Ureter (tissue), 1 donor: ENCODE data around the gene GPC5. TPM values are rescaled to one million over a fixed set of nuclear protein-coding genes. Genes with fewer than 3 reads are reported as not detected.

Experiments
- DNase-seq: peaks from one replicate; pipeline ENCODE4 v3.0.0-alpha.2; 2020; ENCODE audit warnings: low spot score
- total RNA-seq: library from RNA; stranded (reverse); gene quantifications from one replicate; pipeline ENCODE4 v1.2.4, GENCODE V29; 2023
- donor health status: DM: yes; HTN: yes; CAD: no.

GPC5 gene
- total RNA-seq, 1 donor from 2014 or later, result 0.39 TPM

DNA sequence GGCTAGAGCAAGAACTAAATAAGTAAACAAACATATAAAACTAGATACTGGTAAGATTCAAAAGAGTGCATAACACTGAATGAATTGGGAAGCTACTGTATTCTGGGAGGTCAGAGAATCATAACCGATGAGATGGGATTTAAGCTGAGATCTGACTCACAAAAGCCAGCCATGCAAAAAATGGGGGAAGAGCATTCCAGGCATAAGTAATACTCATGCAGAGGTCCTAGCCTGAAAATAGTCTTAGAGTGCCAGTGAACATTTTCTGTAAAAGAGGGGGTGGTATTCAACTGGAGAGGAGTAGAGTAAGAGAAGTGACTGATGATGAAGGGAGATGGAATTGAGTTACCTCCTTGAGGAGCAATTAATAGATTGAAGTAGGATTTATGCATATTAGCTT is 956.2 kb downstream of the GPC5 start:
- no peak for DNase-seq

DNA sequence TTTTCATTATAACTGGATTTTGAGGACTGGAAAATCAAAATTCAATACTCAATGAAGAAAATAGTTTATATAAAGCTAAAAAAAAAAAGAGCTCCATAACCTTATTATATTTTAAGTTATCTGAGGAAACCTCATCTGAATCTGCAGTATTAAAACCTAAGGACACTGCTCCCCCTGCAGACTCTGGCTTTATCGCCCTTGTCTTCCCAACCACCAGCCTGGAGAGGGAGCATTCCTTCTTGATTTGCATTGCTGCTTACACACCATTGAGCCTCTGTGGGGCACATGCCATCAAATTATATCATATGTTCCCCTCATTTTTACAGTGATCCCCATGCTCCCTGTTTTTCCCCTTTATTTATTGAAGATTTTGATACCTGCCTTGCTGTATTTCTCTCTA is 956.8 kb downstream of the GPC5 start:
- DNase-seq, result no peak

DNA sequence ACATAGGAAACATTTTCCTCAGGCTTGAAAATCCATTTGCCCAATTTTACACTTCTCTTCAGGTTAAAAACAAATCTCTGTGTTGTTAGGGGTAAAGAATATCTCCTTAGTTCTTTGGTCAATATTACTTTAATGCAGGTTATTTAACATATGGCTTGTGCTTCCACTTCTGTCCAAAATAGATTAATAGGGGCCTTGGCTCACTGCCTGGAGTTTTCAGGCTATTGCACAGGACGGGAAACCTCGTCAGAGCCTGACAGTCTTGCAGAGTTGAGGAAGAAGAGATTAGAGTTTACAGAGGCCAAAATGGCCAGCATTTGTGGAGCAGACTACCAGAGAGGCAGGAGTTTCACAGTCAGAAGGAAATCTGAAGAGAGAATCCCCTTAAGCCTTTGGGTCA is 964.3 kb downstream of the GPC5 start:
- DNase-seq, result no peak

DNA sequence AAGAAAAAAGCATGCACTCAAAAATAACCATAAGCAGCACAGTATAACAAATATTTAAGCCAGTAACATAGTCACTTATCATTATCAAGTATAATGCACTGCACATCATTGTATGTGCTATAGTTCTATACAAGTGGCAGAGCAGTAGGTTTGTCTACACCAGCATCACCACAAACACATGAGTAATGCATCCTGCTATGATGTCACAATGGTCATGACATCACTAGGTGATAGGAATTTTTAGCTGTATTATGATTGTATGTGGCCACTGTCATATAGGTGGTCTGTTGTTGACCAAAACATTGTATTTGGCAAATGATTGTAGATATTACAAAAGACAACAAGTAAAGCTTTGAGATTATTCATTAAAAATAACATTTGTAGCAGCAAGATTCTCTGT is 967.5 kb downstream of the GPC5 start:
- no peak for DNase-seq

DNA sequence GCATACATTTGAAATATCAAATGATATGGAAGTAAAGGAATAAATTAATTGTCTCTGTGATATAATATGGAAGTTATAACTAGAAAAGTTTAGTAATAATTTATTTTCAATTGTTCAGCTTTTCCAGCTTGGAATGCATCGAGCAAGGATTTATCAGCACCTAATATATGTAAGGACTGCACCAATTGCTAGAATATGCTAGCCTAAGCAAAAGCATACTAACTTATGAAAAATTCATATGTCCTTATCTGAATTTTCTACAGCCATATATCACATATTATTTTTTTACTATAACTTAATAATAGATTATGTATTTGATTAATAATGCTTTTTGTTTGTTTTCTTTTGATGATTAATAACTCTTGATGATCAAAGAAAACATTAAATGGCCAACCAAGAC is 979.0 kb downstream of the GPC5 start:
- DNase-seq, result no peak

DNA sequence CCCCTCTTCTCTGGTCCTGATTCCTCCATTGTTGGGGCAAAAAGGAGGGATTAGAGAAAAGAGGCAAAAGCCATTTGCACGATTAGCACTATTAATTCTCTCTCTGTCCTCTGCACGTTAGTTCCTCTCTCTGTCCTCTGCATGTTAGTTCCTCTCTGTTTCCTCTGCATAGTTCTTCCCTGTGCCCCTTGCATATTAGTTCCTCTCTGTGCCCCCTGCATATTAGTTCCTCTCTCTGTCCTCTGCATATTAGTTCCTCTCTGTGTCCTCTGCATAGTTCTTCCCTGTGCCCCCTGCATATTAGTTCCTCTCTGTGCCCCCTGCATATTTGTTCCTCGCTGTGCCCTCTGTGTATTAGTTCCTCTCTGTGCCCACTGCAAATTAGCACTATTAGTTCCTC is 981.0 kb downstream of the GPC5 start:
- DNase-seq, result no peak

DNA sequence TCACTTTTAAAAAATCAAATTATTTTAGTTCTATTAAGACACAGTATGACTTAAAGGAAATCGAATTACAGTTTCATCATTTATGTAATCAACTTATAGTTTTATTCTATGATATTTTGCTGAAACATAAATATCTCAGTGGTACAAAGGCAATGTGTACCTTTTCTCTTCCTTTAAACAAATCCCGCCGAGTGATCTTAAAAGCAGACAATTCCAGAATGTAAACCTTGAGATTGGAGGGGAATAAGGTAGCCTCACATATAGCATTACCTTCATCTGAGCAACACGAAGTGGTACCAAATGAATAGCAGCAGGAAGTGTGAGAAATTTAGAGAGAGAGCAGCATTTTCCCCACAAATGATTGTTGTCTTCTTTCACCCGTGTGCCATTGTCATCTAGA is 986.0 kb downstream of the GPC5 start:
- no peak for DNase-seq

DNA sequence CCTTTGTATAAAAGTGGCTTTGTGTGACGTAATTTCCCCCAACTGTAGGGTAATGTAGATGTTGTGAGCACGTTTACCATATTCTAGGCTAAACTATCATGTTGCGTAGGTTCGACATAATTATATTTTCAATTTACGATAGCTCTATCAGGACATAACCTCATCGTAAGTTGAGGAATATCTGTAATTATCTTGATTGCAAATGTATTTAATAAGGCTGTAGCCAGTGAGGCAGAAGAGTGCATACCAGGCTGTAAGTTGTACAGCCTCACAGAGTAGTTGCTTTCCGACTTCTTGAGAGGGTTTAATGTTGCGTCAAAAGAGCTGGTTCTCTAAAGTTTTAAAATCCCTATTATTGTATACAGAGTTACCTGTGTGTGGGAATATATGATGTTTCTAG is 988.8 kb downstream of the GPC5 start:
- DNase-seq, result no peak

DNA sequence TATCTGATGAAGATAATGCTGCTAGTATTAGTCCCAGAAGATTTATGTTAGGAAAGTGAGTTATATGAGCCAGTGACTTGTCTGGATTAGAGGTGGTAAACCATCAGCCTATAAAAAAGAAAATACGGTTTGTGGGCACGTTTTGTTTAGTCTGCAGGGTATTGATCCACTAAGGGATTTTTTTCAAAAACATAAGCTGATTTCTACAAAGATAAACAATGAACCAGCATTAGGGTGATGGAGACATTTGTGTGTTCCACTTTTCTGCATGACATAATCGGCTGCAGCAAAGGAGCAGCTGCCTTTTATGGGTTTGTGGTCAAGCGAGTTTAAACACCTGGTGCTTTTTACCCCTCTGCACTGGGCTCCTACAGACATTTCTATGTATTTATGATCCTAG is 991.8 kb downstream of the GPC5 start:
- DNase-seq, result no peak

DNA sequence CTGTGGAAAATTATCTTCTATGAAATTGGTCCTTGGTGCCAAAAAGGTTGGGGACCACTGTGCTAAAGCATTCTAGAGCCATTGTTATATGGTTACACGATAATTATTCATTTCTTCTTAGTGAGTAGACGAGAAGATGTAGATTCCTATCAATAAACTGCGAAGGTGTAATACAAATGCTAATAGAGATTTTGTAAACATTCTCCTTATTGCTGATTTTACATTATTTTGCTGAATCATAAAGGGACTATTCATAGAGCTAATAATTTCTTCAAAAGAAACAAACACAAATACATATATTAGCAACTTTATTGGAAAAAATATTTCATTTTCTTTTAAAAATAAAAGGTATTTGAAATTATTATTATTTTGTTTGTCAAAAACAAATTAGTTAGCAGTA is 1005.2 kb downstream of the GPC5 start:
- DNase-seq, result no peak

DNA sequence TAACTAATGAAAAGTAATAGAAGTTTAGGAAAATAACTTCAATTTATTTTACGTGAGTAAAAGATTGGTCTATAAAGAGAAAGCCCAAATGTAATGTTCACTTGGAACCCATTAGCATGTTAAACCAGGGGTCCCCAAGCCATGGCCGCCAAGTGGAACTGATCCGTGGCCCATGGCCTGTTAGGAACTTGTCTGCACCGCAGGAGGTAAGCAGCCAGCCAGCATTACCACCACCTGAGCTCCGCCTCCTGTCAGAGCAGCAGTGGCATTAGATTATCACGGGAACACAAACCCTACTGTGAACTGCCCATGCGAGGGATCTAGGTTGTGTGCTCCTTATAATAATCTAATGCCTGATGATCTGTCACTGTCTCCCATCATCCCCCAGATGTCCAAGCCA is 1009.4 kb downstream of the GPC5 start:
- no peak for DNase-seq

DNA sequence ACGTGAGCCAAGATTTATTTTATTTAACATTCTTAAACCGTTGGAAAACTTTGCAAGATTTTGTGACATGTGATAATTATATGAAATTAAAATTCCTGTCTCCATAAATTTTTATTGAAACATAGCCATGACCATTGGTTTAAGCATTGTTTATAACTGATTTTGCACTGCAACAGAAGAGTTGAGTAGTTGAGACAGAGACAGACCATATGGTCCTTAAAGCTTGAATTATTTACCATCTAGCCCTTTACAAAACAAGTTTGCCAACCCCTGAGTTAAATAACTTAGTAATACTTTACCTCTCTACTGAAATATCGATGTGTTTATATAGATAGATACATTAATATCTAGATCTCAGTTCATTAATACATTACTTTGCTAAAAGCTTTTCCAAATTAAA is 1014.1 kb downstream of the GPC5 start:
- no peak for DNase-seq

DNA sequence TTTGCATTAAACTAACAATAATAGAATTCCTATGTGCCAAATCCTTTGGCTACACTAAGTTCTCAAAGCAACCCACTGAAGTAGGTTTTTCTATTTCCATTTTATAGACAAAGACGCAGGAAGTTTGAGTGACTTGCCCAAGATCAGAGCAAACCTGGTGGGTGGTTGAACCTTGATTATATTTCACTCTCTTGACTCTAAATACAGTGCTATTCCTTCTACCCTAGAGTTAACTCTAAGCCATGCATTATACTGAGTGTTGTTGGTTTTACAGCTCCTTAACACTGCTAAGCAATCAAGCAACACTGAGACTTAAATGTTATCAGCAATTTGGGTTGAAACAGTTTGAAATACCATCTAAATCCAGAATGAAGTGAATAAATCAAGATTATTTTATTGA is 1014.6 kb downstream of the GPC5 start:
- no peak for DNase-seq

DNA sequence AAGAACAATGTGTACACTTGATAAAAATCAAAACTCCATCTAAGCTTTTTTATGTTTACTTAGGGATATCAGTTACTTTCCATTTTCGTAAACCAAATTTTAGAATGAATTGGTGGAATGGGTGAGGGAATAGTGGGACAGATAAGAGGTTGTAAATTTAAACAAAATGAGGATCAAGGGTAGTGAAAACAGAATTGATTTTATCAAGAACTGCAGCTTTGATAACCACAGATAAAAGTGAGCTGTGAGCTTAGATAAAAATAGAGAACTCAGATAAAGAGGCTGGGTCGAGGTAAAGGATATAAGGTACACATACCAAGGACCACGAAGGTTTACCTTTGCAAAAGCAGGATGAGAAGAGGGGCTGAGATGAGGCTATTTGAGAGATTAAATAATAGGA is 1015.0 kb downstream of the GPC5 start:
- DNase-seq, result no peak

DNA sequence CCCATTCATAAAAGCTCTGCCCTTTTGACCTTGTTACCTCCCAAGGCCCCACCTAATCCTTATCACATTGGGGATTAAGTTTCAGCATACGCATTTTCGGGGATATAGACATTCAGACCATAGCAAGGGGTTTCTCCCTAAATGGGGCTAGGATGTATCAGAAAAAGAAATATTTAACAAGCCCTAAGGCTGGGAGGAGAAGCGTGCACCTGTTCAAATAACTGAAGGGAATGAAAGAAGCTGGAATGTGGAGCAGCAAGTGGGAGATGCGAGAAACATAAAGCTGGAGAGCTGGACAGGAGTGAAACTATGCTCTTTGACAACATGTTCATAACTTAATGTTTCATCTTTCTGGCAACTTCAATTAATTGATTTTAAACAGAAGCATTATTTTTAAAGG is 1016.4 kb downstream of the GPC5 start:
- DNase-seq, result no peak

DNA sequence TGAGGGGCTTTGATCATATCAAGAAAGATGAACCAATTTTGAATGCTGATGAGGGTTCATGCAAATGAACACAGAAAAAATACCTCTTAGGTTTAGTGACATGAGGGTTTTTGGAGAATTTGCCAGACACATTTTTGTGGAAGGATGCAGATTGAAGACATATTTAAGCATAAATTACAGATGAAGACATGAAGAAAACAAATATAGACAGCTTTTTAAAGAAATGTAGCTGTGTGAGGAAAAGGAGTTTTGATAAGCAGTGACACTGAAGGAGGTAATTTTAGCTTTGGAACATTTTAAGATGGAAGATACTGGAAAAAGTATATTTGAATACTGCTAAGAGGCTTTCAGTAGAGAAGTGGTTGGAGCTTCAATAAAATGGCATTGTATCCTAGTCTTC is 1017.4 kb downstream of the GPC5 start:
- DNase-seq, result no peak

DNA sequence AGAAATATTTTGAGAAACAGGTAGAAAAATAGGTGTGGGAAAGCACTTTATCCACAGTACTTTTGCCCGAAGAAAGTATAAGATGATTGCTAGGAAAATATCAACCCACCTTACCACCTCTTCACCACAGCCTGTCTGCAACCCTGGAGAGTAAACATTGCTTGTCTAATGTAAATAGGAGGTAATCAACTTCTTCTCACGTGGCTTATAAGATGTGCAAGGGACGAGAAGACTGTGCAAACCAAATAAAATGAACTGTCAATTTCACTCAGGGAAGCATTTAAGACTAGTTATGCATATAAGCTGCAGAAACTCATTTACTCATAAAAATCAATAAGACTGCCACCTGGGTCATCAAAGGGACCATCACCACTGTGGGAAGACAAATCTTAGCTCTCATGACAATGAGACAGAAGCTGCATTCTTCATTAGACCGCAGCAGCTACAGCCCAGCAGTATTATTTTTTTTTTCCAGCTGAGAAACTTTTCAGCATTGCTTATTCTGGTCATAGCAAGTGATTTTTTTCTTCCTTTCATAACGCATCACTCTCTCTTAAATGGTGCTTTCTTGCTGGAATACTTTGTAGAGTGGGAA is 1020.5 kb downstream of the GPC5 start:
- DNase-seq, result no peak

DNA sequence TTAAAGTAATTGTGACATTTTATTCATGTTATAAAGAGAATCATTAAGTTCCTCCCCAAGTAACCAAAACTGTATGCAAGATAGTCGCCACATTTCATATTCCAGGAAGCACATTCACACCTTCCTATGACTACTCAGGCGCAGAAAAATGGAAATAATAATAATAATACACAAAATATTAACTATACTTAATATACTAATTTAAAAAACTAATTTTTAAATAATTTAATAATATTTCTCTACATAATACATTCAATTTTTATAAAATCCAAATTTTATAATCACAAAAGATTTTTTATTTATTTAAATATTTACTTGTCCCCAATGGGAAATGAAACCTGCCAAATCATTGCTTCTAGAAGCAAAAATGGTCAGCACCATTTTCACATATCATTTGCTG is 1030.8 kb downstream of the GPC5 start:
- DNase-seq, result no peak

DNA sequence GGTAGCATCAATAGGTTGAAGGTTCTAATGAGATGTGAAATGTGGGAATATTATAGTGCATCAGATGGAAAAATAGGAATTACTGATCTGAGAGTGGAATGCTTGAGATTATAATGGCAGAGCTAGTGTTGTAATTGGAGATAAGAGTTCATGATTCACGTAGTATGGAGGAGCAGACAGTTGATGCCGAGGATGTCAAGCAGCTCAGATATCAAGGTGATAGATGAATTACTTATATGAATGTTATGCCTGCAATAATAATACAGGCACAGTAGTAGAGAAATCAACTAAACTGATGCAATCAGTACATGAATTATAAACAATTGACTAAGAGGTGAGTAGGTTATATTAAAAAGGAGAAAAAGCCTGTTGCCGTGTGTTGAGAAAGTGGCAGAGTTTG is 1035.0 kb downstream of the GPC5 start:
- DNase-seq, result no peak

DNA sequence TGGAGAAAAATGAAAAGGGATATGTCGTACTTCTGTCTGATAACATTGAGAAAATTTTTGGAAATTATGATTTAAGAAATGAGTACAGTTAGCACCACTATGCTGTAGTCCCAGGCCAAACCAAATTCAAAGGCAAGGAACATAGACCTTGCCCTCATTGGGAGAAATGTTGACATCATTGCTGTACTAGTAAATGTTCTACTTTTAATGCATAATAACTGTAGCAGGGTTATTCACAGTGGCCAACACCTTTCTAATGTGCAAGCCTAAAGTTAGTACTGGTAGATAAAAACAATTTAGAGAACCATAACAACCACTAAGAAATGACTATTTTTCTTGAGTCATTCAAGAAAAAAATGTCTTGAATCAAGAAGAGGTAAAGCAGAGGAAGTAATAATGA is 1035.5 kb downstream of the GPC5 start:
- no peak for DNase-seq

DNA sequence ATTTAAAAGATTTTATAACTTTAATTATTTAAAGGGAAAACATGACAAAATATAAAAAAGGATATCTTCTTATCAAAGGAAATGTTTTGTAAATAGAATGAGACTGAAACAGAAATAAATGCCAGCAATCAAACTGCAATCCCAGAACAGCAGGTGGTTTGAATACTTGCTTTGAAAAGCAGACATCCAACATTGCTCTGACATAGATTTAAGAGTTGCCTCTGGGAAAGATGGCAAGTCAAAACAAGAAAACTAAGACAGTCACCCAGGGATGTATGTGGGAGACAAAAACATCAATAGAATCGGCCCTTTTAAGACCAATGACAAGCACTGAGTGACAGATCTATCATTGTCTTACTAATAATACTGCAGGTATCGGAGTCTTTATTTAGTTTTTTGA is 1038.5 kb downstream of the GPC5 start:
- no peak for DNase-seq

DNA sequence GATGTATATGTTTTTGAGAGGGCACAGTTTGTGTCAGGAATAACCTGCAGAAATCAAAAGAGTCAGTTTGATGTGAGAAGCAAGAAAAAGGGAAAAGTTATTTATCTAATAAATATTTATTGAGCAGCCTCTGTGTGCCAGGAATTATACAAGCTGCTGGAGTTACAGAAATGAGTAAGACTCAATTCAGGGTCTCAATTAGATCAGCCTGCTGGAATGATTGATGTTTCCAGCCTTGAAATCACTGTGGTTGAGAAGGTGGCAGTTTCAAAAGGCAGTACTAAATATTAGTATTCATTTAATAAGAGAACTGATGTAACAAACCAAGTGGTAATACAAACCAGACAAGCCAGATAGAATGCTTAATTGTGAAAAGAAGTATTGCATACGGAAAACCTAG is 1045.8 kb downstream of the GPC5 start:
- DNase-seq, result no peak

DNA sequence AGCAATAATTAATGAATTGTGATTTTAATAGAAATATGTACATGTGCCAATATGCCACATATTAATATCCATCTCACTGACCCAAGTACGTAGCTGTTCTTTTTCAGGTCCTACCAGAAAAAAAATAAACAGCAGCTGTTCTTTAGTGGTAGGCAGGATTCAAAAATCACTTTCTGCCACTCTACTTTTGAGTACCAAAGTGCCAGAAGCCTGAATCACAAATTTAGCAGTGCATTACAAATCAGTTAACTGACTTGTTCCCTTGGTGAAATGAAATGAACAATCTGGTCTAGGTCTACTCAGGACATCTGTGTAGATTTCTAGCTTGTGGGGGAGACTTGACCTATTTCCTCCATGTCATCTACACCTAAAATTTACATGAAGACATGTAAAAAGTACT is 1052.6 kb downstream of the GPC5 start:
- DNase-seq, result no peak

DNA sequence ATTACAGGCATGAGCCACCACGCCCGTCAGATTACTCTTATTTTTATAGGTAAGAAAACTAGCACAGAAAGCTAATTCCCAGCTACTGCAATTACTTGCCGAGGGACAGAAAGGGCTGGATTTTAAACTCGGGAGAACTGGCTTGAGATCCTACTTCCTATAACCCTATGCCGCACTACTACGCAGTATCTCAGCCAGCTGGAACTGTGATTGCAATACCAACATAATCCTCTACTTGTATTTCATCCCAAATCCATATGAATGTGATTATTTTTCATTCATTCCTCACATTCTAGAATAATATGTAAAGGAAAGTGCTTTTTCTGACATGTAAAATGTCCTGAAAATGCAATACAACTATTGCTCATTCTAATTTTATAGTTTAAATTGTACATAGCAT is 1054.4 kb downstream of the GPC5 start:
- DNase-seq, result no peak

DNA sequence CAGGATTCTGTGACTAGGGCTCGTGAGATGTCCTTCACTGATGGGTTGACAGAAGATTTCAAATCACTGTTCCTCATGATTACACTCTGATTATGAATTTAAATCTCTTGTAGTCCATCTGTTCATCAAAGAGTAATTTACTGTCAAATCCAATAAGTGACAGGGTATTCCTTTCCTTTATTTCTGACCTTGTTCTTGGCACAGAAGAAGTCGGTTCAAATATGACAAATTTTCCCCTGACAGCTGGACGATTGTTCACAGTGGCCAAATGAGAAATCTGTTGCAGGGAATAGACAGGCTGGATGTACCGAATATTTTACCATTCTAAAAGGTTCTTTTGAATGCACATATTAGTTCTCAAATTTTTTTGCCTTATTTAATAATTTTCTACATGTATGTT is 1060.9 kb downstream of the GPC5 start:
- DNase-seq, result no peak
